KOPT-K1 (cell line): ENCODE data around the gene DNAJC9.
"Not testable (repeated sequence)": the region's sequence is repeated elsewhere in the genome, so short reads cannot be mapped to it uniquely, and the experiment has no call there.

ENCODE experiments used
- H3K27ac ChIP-seq: fragments of 200-600 bp; sonication (generic); 2 replicates; pipeline ENCODE4 v1.5.1; 2016; ENCODE audit warnings: antibody characterized with exemption, mild to moderate bottlenecking, low read depth, low read length; ENCODE audit not compliant: poor library complexity, severe bottlenecking
- H3K36me3 ChIP-seq: fragments of 200-600 bp; sonication (generic); 2 replicates; pipeline ENCODE4 v1.5.1; 2017; ENCODE audit warnings: antibody characterized with exemption, mild to moderate bottlenecking, low read length, moderate library complexity; ENCODE audit not compliant: insufficient read depth
- H3K9me3 ChIP-seq: fragments of 200-600 bp; sonication (generic); 2 replicates; pipeline ENCODE4 v1.5.1; 2017; ENCODE audit warnings: antibody characterized with exemption, low read length, mild to moderate bottlenecking; ENCODE audit not compliant: insufficient read depth, poor library complexity, severe bottlenecking

The DNAJC9 gene, protein sequence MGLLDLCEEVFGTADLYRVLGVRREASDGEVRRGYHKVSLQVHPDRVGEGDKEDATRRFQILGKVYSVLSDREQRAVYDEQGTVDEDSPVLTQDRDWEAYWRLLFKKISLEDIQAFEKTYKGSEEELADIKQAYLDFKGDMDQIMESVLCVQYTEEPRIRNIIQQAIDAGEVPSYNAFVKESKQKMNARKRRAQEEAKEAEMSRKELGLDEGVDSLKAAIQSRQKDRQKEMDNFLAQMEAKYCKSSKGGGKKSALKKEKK

DNA sequence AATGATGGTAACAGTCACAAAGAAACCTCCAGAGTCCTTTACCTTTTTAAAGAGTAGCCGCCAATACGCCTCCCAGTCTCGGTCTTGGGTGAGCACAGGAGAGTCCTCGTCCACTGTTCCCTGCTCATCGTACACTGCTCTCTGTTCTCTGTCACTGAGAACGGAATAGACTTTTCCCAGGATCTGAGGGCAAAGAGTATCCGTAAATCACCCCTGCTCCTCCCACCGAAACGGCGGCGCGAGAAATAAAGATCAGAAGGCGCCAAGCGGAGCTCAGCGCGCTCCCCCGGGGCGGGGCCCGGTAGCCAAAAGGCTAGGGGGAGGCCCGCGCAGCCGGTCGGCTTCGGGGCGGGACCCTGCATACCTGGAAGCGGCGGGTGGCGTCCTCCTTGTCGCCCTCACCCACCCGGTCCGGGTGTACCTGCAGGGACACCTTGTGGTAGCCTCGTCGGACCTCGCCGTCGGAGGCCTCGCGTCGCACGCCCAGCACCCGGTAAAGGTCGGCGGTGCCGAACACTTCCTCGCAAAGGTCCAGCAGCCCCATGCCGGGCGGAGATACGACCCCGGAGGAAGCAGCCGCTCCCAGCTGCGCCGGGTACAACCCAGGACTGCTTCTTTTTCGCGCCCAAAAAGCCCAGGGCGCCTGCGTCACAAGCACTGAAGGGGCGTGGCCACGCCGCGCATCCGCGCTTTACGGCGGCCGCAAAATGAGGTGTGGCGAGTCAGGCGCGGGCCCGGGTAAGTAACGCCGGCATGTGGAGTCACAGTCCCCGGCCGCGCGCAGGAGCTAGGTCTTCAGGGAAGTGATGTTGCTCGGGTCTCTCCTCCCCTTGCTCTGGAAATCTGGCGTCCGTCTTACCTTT lies at the start of gene DNAJC9:
Gene DNAJC9, minus strand, starts transcription at position 610 of the 863 bp plus-strand sequence. Its CDS starts 66 bp downstream, at position 544.
- Histone ChIP-seq H3K9me3 (no peaks in the 10 kb centered on the region), H3K27ac (peak within 1 kb of the TSS; percentile 93), H3K36me3 (peaks cover 79% of the 10 kb centered on the region)

DNA sequence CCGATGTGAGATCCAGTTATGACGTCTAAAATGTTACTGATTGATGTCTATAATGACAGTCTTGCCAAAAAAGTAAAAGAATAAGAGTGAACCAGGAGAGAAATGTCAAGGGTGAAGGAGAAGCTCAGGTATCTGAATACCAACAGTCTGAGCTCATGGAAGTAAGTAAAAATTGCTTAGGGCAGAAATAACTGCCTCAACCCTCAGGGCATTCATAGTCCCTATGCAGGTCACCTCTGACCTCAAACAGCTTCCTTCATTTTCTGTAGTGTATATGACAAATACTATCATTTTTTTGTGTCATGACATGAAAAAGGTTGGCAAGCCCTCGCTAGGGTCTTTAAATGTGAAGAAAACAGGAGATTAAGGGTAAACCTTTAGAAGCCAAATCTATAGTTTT lies 46.4 kb upstream of the DNAJC9 start:
- Histone ChIP-seq H3K27ac (no peak overlapping the region), H3K9me3 (peaks cover 6% of the 10 kb centered on the region), H3K36me3 (no peaks in the 10 kb centered on the region)

DNA sequence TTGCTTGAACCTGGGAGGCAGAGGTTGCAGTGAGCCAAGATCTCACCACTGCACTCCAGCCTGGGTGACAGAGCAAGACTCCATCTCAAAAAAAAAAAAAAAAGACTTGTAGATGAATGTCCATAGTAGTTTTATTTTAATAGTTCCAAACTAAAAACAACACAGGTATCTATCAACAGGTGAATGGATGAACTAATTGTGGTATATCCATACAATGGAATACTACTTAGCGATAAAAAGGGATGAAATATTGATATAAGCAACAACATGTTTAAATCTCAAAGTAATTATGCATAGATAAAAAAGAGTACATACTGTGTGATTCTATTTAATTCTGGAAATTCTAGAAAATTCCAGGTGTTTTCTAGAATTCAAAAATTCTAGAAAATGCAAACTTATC lies 42.9 kb upstream of the DNAJC9 start:
- H3K36me3 ChIP-seq, result no peaks in the 10 kb centered on the region
- H3K9me3 ChIP-seq, result peaks cover 6% of the 10 kb centered on the region
- no peak overlapping the region for H3K27ac ChIP-seq

DNA sequence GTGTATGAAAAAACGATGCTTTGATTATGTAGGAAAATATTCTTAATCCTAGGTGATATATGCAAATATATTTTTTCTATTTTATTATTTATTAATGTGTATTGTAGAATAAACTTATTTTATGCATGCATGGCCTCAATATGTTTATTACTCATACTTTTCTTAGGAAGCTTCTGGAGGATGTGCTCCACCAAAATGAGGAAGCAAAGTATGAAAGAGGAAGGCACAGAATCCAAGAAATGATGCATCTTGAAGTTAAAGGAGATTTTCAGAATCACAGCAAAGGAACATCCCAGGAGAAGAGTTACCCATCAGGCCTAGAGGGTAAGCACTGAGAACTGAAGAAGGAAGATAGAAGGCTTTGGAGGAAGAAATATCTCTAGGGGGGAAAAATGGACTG lies 40.4 kb upstream of the DNAJC9 start:
- peaks cover 6% of the 10 kb centered on the region for H3K9me3 ChIP-seq
- H3K27ac ChIP-seq, result no peak overlapping the region
- H3K36me3 ChIP-seq, result no peaks in the 10 kb centered on the region

DNA sequence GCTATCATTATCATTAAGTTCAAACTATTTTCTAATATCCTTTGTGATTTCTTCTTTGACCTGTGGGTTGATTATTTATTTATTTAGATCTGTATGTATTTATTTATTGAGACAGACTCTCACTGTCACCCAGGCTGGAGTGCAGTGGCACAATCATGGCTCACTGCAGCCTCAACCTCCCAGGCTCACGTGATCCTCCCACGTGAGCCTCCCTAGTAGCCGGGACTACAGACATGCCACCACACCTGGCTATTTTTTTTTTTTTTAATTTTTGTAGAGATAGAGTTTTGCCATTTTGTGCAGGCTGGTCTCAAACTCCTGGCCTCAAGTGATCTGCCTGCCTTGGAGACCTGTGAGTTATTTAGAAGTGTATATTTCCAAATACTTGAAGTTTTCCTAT lies 34.0 kb upstream of the DNAJC9 start:
- Histone ChIP-seq H3K36me3 (no peaks in the 10 kb centered on the region), H3K9me3 (no peaks in the 10 kb centered on the region), H3K27ac (no peak overlapping the region)

DNA sequence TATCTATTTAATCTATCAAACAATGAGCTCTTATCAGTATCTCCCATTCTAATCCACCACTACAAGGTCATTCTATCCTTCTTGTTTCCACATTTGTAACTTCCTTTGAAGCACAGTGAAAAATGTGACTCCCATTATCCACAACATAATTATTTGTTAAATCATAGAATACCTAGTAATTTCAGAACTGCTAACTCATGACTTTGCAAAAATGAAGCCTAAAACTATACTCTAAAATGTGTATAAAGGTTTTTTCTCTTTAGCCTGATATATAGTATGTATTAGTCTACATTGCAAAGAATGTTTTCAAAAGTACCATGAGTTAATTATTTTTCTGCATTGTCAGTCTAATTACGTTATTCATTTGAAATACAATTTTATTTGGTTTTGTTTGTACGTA lies 17.4 kb upstream of the DNAJC9 start:
- Histone ChIP-seq H3K9me3 (peaks cover 2% of the 10 kb centered on the region), H3K36me3 (no peaks in the 10 kb centered on the region), H3K27ac (no peak overlapping the region)

DNA sequence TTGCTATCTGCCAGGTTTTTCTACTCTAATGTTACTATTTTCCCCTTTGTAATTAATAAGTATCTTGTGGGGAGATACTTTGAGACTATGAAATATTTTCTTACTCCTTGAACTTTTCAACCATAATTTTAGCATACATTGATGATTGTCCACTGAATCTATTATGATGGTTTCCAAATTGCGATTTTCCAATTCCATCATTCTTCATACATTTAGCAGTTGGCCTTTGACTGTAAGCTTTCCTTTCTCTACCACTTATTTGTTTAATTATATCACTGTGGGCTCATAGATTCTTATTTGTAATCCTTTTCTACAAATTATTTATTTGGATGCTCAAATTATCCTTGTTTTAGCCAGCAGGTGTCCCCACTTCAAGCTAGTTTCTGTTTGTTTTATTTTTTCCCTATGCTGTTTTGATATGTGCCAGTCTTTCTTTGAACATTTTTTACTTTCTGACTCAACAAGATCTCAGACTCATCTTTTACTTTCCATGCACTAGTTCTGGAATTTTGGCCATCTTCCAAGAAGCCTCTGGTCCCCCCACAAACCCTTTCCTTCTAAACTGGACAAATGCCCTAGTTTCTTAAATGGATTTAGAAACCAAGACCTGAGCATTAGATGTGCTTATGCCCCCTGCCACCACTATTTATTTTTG lies 16.8 kb upstream of the DNAJC9 start:
- Histone ChIP-seq H3K36me3 (no peaks in the 10 kb centered on the region), H3K9me3 (peaks cover 8% of the 10 kb centered on the region), H3K27ac (no peak overlapping the region)

DNA sequence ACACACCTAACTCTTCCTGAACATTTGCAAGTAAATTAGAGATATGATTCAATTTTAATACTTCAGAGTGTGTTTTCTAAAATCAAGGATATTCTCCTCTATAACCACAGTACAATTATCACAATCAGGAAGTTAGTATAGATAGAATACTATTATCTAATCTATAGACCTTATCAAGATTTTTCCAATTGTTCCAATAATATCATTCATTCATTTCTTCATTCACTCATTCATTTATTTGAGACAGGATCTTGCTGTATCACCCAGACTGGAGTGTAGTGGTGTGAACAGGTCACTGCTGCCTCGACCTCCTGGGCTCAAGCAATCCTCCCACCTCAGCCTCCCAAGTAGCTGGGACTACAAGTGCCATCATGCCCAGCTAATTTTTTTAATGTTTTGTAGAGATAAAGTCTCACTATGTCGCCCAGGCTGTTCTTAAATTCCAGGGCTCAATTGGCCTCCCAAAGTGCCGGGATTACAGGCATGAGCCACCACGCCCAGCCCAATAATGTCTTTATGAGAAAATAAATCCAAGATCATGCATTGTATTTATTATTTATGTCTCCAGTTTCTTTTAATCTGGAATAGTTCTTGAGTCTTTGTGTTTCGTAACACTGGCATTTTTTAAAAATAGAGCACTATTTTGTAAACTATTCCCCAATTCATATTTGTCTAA lies 16.0 kb upstream of the DNAJC9 start:
- Histone ChIP-seq H3K36me3 (no peaks in the 10 kb centered on the region), H3K27ac (no peak overlapping the region), H3K9me3 (peaks cover 9% of the 10 kb centered on the region)

DNA sequence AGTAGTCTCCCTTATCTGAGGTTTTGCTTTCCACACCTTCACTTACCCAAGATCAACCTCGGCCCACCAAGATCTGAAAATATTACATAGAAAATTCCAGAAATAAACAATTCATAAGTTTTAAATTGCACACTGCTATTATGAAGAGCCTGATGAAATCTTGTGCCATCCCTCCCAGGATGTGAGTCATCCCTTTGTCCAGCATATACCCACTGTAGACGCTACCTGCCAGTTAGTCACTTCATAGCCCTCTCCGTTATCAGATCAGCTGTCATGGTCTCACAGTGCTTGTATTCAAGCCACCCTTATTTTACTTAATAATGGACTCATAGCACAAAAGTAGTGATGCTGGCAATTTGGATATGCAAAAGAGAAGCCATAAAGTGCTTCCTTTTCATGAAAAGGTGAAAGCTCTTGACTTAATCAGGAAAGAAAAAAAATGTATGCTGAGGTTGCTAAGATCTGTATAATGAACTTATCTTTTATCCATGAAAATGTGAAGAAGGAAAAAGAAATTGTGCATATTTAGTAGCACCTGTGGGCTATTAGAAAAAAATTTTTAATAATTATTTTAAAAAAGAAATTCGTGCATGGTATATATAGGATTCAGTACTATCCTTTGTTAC lies 15.2 kb upstream of the DNAJC9 start:
- peaks cover 9% of the 10 kb centered on the region for H3K9me3 ChIP-seq
- H3K36me3 ChIP-seq, result no peaks in the 10 kb centered on the region
- H3K27ac ChIP-seq, result no peak overlapping the region

DNA sequence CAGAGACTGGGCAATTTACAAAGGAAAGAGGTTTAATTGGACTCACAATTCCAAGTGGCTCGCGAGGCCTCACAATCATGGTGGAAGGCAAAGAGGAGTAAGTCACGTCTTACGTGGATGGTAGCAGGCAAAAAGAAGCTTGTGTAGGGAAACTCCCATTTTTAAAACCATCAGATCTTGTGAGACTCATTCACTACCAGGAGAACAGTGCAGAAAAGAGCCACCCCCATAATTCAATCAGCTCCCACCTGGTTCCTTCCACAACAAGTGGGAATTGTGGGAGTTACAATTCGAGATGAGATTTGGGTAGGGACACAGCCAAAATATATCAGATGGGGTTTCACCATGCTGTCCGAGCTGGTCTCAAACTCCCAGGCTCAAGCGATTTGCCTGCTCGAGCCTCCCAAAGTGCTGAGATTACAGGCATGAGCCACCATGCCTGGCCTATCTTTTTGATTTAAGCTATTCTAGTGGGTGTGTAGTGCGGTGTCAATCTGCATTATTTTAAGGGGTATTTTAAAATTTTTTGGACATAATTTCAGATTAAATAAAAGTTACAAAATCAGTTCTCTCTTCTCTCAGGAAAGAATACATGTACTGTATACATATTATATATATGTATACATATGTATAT lies 14.4 kb upstream of the DNAJC9 start:
- H3K27ac ChIP-seq, result no peak overlapping the region

DNA sequence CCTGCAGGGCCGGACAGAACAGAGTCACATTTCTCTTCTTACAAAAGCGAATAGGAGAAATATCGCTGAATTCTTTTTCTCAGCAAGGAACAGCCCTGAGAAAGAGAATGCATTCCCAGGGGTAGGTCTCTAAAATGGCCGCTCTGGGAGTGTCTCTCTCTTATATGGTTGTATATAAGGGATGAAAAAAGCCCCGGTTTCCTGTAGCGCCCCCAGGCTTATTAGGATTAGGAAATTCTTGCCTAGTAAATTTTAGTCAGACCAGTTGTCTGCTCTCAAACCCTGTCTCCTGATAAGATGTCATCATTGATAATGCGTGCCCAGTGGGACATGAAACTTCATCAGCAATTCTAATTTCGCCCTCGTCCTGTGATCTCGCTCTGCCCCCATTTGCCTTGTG lies 11.6 kb upstream of the DNAJC9 start:
- not testable (repeated sequence) for H3K36me3 ChIP-seq, H3K27ac ChIP-seq

More for the DNA sequence above, 14.4 kb upstream of the DNAJC9 start:
- Histone ChIP-seq H3K36me3 (no peaks in the 10 kb centered on the region), H3K9me3 (peaks cover 9% of the 10 kb centered on the region)

DNA sequence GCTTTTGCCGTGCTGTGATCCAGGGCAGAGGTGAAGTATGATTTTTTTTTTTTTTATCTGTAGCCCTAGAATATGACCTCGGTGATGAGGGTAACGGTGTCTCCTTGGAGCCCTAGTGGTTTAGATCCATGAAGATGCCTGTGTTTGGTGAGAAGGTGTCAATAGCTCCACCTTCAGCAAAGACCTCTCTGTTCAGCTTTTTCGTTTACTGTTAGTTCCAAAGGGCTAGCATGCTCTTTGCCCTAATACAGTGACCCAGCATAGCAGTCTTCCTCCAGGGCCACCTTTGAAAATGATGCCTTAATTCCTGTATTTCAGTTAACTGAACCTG lies 6.1 kb upstream of the DNAJC9 start:
- peak overlapping the region; percentile 87 for H3K27ac ChIP-seq
- H3K36me3 ChIP-seq, result peaks cover 30% of the 10 kb centered on the region
- no peaks in the 10 kb centered on the region for H3K9me3 ChIP-seq

More for the DNA sequence above, 11.6 kb upstream of the DNAJC9 start:
- not testable (repeated sequence) for H3K9me3 ChIP-seq

DNA sequence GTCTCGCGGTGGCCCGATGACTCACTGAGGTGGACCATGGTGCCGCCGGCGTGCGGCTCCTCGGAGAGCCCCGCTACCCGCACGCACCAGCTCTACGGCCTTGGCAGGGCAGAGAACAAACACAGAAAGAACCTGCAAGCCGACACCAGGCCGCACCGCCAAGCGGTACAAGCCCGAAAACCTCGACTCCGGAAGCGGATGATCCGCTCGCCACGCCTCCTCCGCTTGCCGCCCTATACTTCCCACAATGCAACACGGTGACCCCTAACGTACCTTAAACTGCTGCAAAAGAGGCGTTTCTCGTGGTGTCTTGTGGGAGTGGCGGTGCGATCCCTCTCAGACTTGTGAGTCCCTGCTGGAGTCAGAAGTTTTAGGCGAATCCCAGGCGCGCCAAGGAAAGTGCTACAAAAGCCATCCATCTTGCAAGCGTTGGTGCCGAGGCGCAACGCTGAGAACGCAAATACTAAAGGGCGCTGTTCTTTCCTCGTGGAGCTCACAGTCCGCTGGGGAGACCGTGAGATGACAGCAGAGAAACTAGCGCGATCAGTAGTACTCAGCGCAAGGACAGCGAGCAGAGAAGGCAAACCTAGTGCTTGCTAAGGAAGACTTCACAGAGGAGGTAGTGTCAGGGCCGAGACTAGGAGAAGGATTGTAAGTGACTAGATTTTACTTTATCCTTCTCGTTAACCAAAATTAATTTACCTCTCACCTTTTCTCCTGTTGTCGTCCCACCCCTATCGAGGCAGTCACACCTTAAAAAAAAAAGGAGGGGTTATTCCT lies 5.6 kb upstream of the DNAJC9 start, which contains the start of gene MRPS16:
Gene MRPS16, minus strand, starts transcription at position 200 of the 780 bp plus-strand sequence. Its CDS starts 162 bp downstream, at position 38.
- Histone ChIP-seq H3K27ac (peak within 1 kb of the TSS; percentile 87), H3K9me3 (no peaks in the 10 kb centered on the region), H3K36me3 (peaks cover 35% of the 10 kb centered on the region)
